GM10266 (cell line): ENCODE results near the gene IBSP.

Experiments
- DNase-seq: peaks from one replicate; pipeline ENCODE4 v3.0.0; 2012; ENCODE audit errors: extremely low spot score
- CTCF ChIP-seq: IDR thresholded peaks from 2 replicates; pipeline ENCODE4 v1.5.1; 2012; ENCODE audit warnings: mild to moderate bottlenecking, low read depth; ENCODE audit not compliant: control insufficient read depth, insufficient read depth; ENCODE audit errors: missing control alignments

The IBSP gene

DNA sequence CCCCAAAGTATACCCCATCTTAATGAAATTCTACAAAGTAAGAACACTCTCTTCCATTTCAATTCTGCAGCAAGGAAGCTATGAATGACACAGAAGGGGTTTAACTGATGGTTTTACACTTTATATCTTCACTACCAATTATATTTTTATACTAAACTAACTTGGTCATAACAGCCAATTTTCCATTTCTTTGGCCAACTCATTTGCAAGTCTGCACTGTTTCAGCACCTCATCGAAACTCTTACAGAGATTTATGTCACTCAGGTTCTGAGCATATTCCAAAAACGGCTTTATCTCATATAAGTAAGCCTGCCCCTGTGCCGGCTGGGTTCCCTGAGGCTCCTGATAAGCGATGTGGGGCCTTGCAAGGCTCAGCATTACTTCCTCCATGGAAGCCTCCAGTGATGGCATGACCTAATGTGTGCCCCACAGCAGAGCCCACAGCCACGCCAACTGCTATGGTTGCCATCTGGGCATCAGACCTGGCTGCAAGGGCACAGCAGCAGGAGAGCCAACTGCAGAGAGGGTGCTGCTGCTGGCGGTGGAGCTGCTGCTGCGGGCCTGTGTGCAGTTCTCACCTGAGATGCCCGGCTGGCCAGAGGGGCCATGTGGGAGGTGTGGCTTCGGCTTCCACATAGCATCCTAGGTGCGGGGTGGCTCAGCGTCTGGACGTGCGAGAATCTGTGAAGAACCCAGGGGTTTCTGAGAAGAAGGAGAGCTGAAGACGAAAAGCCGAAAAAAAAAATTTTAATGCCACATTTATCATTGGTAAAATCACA lies 13.4 kb upstream of the IBSP start:
- no peak for TF ChIP-seq CTCF
- DNase-seq = no peak

DNA sequence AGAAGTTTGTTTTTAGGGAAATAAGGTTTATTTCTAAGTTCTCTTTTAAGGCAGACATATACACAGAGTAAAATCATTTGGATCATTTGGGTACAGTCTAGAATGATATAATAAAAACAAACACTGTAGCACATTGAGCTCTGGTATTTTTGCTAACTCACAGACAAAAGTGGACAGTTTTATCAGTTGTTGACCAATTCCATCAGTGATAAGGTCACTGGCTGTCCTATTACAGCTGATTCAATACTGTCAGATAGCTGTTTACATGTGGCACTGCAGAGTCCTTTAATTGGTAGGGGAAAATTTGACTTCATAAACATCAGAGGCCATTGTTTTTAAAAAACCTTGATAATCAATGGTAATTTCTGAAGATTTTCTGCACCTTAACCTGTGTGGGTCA lies 3.5 kb downstream of the IBSP start:
- no peak for TF ChIP-seq CTCF
- no peak for DNase-seq

DNA sequence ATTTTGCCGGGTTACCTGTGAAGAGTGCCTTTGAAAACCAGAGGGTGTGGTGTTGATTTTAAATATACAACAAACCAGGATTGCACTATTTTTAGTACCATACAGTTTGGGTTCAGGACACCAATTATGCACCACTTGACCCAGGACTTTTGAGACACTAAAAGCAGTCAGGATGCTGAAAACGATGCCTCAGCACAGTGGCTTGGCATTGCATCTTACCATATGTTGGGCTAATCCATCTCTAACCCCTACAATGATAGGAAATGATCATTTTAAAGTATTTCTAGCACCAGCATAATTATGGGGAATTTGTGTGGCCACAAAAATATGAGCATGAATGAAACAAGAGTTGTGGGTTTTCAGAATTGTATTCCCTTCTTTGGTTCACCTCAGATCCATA lies 4.1 kb downstream of the IBSP start:
- TF ChIP-seq CTCF = no peak
- DNase-seq = no peak

DNA sequence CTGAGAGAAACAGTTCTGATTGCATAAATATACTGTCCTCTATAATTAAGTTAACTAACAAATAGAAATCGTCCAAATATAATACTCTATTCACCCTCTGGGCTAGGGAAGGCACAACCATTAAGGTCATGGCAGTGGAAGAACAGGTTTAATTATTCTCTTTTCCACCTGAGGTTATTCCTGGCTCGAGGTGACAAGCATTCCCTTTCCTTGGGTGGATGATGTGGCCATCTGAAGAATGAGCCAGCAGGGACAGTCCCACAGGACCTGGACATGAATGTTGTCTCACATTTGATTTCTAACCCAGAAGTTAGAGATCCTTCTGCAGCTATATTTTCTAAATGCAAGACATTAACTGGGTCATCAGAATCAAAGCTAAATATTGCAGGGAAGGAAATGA lies 5.5 kb downstream of the IBSP start:
- TF ChIP-seq CTCF = no peak
- no peak for DNase-seq

GRCh38 chr4:87805971-87806370 lies 6.6 kb downstream of the IBSP start:
- DNase-seq = no peak
- no peak for TF ChIP-seq CTCF

- TF ChIP-seq CTCF = no peak
- DNase-seq = no peak
These were observed 7.2 kb downstream of the IBSP start for GRCh38 chr4:87806520-87806919.

- DNase-seq = no peak
- no peak for TF ChIP-seq CTCF
These were observed 8.0 kb downstream of the IBSP start for GRCh38 chr4:87807402-87807801.
